Stimulated activated CD8-positive, alpha-beta memory T cell treated with anti-CD3 and anti-CD28 coated beads, Interleukin-4, amount 100 ng/mL, for 4 hours (primary cell): ENCODE results near the gene FAM120AOS.

Experiments
- DNase-seq, 2 donors: peaks; one replicate each; pipeline ENCODE4 v3.0.0-alpha.2; 2020; ENCODE audit warnings: low read depth in 2 of 2, low spot score in 1 of 2

Gene FAM120AOS

GRCh38 chr9:93467462-93467861, 14.1 kb upstream of the FAM120AOS start:
- DNase-seq = no peak

GRCh38 chr9:93467062-93467416, 13.7 kb upstream of the FAM120AOS start:
- no peak for DNase-seq

- DNase-seq = no peak
Observed at GRCh38 chr9:93466416-93467061, 13.2 kb upstream of the FAM120AOS start.

DNA sequence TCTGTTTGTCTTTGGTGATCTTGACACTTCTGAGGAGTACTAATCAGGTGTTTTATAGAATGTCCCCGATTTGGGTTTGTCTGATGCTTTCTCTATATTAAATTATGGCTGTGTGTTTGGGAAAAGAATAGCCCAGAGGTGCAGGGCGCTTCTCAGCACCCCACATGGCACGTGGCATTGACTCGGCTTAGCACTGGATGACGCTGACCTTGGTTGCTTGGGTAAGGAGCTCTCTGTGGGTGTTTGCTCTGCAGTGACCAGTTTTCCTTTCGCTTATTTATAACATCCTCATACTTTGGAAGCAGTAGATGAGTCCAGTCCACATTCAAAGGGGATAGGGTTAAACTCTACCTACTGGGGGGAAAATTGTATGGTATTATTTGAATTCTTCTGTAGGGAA, 12.5 kb upstream of the FAM120AOS start:
- DNase-seq = no peak

DNA sequence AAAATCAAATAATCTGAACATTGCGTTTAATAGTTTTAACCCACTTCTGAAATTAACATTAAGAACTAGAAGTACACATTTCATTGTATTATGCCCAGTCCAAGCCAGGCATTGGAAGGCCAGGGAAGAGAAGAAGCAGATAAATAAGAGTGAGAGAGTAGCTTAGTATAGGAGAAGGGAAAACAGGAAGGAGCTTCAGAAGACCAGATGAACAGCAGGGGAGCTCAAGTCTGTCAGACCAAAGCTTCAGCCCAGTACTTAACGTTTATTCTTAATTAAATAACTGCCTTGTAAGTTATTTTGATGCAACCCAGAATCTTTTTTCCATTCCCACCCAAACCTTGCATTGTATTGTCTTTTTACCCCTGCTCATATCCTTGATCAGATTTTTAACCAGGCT, 11.5 kb upstream of the FAM120AOS start:
- no peak for DNase-seq

DNA sequence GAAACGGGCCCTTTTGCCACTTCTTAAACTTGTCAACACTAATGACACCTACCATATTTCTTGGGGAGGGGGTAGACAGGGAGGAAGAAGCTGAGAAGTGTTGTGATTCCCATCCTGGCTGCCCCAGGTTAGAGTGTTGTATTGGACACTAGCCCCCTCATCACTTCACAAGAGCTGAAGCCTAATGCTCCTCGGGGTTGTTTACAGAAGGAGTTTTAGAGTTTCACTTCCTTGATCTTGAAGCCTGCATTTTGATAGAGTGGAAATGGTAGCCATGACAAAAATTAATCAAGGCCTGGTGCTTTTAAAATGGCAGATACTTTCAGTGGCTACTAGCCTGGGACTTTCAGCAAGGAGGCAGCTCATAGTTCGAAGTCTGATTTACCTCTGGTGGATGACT, 11.0 kb upstream of the FAM120AOS start:
- DNase-seq = no peak

DNA sequence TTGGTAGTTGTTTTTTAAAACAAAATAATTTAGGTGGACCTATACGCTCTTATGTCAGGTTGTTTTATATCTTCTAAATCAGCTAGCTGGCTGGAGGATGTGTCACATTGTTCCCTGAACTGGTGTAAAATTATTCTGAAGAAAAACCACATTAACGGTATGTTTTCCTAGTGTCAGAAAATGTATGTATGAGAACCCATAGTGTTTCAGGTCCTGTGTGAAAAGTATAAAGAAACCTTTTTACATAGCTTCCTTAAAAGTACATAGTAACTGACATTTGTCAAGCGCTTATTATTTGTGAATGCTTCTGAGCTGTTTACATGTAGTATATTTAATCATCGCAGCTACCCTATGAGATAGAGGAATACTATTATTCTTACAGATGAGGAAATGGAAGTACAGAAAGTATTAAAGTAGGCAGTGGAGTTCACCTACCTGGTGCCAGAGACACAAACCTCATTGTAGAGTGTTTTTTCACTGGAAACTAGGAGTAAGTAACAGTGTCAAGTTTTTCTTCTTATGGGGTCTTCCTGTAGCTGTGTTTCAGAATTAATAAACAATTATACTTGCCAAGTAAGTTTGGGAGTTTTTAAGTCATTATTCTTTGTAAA, 10.4 kb upstream of the FAM120AOS start:
- no peak for DNase-seq

GRCh38 chr9:93461821-93462220, 8.4 kb upstream of the FAM120AOS start:
- no peak for DNase-seq

- DNase-seq = no peak
Observed at GRCh38 chr9:93461414-93461743, 8.0 kb upstream of the FAM120AOS start.

GRCh38 chr9:93460689-93461413, 7.5 kb upstream of the FAM120AOS start:
- no peak for DNase-seq

GRCh38 chr9:93459432-93459847, 6.1 kb upstream of the FAM120AOS start:
- no peak for DNase-seq

DNA sequence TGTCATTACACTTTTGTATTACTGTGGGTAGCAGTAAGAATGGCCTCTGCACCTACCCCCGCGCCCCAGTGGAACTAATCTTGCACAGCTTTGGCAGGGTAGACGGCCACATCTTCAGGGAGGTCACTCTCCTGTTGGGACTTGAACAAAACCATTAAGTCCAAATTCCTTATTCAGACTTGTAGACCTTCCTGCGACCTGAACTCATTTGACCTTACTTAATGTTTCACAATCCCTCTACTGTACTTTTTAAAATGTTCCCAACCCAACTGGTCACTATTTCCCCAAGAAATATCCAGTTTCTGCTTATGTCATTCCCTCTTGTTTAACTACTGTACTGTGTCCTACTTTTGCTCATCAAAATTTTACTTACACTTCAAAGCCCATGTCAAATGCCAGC, 5.3 kb upstream of the FAM120AOS start:
- DNase-seq = no peak

GRCh38 chr9:93457006-93457405, 3.6 kb upstream of the FAM120AOS start:
- no peak for DNase-seq

- DNase-seq = no peak
Observed at GRCh38 chr9:93456504-93456903, 3.1 kb upstream of the FAM120AOS start.

DNA sequence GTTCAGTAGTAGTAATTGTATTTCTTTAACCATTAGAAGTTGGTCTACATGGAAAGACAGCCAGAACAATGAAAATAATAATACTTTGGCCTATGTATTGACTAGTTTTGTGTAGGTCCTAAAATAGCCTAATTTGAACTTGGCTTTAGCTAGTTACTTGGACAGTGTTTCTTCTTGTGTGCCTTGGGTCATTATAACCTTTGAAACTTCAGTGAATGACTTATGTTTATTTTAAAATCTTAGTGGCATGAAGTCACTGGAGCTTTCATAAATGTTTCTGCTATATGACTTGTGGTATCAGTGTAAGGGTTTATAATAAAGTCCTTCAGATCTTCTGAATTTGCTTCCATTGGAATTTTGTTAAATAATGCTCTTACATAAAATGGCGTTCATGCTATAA, 2.6 kb upstream of the FAM120AOS start:
- no peak for DNase-seq

DNA sequence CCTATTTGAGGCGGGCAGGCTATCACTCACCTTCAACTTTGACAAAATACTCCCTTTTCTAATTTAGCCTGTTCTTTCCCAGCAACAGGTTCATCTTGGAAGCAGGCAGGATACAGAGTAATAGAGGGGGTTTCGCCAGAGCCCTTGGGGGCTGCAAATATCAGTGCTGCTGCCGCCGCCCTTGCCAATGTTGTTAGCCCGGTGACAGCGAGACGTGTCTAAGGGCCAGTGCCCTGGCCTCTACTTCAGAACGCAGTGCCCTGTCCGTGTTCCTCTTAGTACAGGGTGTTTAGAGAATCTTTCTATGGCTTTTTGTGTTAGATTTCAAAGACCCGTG, 703 bp downstream of the FAM120AOS start:
- no peak for DNase-seq

DNA sequence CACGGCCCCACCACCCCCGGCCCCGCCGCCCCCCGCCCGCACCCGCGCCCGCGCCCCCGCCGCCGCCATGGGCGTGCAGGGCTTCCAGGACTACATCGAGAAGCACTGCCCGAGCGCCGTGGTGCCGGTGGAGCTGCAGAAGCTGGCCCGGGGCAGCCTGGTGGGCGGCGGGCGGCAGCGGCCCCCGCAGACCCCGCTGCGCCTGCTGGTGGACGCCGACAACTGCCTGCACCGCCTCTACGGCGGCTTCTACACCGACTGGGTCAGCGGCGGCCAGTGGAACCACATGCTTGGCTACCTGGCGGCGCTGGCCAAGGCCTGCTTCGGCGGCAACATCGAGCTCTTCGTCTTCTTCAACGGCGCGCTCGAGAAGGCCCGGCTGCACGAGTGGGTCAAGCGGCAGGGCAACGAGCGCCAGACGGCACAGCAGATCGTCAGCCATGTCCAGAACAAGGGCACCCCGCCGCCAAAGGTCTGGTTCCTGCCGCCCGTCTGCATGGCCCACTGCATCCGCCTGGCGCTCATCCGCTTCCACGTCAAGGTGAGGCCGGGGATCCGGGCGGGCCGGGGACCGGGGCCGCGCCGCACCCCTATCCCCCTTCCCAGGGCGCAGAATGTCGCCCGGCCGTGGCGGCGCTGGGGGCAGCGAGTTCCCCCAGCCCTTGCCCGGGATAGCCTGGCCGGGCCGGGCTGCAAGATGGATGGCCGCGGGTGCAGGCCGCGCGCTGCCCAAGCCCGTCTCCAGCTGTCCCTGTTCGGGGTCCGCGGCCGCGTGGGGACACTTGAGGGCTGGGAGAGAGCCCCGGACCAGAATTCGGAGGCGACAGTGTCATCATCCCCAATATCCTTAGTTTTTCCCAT, 1.3 kb downstream of the FAM120AOS start:
- peak in 1 of 2 donors; percentile 6 for DNase-seq

- DNase-seq = peak; percentile 12 to 52
Observed at GRCh38 chr9:93450945-93451815, 2.2 kb downstream of the FAM120AOS start, which contains the start of gene FAM120A. TSS of gene FAM120A (plus strand) at chr9:93451685. CDS start at chr9:93451916, 231 bp downstream.

DNA sequence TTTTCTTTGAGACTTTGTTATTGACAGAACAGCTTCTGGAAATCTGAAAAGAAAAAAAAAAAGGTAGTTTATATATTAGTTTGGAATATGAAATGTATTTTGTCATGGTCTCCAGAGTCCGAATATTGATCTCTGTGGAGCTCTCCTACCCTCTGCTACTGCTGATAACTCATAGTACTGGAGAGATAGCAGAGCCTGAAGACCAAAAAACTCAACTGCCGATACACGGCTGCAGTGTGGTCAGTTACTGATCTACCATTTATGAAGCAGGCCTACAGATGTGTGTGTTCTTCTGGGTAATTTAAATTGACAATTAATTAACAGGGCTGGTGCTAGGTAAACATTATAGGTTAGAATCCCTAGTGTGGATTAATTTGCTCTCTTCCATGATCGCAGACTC, 5.7 kb downstream of the FAM120AOS start:
- DNase-seq = no peak

GRCh38 chr9:93446073-93446472, 7.3 kb downstream of the FAM120AOS start:
- DNase-seq = no peak
